ENCODE measurements around the gene TEKT2.

DNA sequence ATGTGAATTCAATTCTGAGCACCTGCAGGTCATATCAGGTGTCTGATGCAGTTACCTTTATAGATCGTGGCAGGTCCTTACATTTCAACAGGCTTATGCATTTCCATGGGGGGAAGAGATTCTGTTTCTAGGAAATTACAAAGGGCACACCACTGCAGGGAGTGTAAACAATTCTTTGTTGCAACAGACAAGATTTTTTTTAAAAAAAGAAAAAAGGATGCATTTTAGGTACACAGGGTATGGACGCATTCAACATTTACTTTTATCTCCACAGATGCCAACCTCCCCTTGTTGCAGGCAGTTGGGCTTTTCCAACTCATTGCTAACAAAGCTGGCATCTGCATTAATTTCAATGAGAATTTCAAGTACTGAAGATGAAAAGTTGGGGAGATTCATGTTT lies 13.5 kb upstream of the TEKT2 start:
- TF ChIP-seq, protein P1, sequence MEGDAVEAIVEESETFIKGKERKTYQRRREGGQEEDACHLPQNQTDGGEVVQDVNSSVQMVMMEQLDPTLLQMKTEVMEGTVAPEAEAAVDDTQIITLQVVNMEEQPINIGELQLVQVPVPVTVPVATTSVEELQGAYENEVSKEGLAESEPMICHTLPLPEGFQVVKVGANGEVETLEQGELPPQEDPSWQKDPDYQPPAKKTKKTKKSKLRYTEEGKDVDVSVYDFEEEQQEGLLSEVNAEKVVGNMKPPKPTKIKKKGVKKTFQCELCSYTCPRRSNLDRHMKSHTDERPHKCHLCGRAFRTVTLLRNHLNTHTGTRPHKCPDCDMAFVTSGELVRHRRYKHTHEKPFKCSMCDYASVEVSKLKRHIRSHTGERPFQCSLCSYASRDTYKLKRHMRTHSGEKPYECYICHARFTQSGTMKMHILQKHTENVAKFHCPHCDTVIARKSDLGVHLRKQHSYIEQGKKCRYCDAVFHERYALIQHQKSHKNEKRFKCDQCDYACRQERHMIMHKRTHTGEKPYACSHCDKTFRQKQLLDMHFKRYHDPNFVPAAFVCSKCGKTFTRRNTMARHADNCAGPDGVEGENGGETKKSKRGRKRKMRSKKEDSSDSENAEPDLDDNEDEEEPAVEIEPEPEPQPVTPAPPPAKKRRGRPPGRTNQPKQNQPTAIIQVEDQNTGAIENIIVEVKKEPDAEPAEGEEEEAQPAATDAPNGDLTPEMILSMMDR (conservative IDR thresholded peaks at IDR 0.05) = no peak
- no peak for TF ChIP-seq ZFX (IDR thresholded peaks at IDR 0.05)

Measured in C4-2B (cell line).